Breast epithelium (tissue), 3 donors: ENCODE data around the gene RAB29.

Experiments used
- CTCF ChIP-seq, 3 donors: fragments of 450-650 bp; IDR thresholded peaks; one replicate each; pipeline ENCODE4 v1.5.1; 2016 to 2017; ENCODE audit warnings: antibody characterized with exemption in 3 of 3, mild to moderate bottlenecking in 3 of 3, moderate library complexity in 3 of 3
- POLR2A ChIP-seq: fragments of 450-650 bp; IDR thresholded peaks from one replicate; pipeline ENCODE4 v1.6.1; 2016; ENCODE audit warnings: antibody characterized with exemption, mild to moderate bottlenecking, moderate library complexity
- POLR2AphosphoS5 ChIP-seq, 3 donors: sonication (generic); formaldehyde crosslinking; IDR thresholded peaks; one replicate each; pipeline ENCODE4 v1.6.1; 2017; ENCODE audit warnings: antibody characterized with exemption in 3 of 3

GRCh38 chr1:205812271-205812877 lies 37.1 kb upstream of the RAB29 start:
- no peak for TF ChIP-seq POLR2A
- TF ChIP-seq POLR2AphosphoS5 (IDR thresholded peaks at IDR 0.05), result no peak
- TF ChIP-seq CTCF (IDR thresholded peaks at IDR 0.05), result no peak
